NCI-H1048 (cell line): ENCODE data around the gene USP30.
"Not testable (repeated sequence)": the region's sequence is repeated elsewhere in the genome, so short reads cannot be mapped to it uniquely, and the experiment has no call there.

Source experiments
- DNase-seq: peaks from one replicate; lab custom pipeline; 2025; lab: John Stamatoyannopoulos, UW

The USP30 gene, protein sequence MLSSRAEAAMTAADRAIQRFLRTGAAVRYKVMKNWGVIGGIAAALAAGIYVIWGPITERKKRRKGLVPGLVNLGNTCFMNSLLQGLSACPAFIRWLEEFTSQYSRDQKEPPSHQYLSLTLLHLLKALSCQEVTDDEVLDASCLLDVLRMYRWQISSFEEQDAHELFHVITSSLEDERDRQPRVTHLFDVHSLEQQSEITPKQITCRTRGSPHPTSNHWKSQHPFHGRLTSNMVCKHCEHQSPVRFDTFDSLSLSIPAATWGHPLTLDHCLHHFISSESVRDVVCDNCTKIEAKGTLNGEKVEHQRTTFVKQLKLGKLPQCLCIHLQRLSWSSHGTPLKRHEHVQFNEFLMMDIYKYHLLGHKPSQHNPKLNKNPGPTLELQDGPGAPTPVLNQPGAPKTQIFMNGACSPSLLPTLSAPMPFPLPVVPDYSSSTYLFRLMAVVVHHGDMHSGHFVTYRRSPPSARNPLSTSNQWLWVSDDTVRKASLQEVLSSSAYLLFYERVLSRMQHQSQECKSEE

DNA sequence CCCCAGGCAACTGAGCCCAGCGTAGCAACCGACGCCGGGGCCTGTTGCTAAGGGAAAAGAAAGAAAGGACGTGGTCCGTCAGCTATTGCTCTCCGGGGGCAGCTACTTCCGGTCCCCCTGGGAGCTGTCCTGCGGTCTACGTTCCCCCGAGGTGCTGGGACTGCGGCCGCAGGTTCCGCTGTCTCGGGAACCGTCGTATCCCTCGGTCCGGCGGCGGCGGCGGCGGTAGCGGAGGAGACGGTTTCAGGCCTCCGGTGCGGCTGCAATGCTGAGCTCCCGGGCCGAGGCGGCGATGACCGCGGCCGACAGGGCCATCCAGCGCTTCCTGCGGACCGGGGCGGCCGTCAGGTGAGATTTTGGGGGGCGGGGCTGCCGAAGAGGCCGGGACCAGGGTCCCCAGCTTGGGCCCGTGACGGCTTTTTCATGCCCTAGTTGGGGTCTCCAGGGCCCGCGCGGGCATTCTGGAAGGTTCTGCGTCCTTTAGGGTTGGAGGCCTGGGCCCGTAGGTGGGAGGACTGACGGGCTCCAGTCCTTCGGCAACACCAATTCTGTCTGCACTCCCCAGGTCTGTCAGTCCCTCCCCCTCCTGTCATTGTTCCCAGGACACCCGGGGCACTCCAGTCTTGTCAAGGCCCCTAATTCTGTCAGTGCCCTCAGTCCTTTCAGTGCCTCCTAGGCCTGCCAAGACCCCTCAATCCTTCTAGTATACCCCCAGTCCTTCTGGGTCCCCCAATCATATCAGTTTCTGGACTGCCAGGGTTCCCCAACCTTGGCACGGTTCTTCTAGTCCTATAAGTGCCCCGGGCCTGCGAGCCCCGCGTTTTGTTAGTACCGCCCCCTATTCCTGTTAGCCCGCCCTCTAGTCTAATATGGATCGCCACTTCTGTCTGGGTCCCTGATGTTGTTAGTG is at the start of gene USP30:
Gene USP30 (plus strand): TSS at position 163 of the 910 bp plus-strand sequence. CDS start 103 bp downstream, at position 266.
- DNase-seq, result peak; percentile 79

DNA sequence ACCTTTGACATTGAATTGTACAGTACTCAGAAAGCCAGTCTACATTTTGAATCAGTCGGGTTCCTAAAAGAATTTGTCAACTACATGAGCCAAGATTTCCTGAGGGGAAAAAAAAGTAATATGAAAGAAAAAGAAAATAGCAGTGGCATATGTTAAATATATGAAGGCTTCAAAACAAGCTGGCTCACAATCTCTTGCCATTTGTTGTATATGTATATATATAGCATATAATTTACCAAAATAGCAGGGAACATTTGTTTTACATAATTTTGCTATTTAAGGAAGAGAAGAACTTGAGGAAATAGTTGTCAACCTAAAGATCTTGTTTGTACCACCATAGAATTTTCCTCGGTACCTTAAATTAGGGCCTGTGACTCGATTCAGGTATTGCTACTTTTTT is 48.4 kb upstream of the USP30 start:
- DNase-seq, result no peak

DNA sequence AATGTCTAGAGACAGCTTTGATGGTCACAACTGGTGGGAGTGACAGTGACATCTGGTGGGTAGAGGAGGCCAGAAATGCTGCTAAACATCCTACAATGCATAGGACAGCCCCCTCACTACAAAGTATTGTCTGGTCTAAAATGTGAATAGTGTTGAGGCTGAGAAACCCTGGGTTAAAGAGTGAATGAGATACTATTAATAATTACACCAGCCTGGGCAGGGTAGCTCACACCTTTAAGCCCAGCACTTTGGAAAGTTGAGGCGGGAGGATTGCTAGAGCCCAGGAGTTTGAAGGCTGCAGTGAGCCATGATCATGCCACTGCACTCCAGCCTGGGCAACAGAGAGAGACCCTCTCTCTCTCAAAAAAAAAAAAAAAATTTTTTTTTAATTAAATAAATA is 42.6 kb upstream of the USP30 start:
- DNase-seq, result no peak

DNA sequence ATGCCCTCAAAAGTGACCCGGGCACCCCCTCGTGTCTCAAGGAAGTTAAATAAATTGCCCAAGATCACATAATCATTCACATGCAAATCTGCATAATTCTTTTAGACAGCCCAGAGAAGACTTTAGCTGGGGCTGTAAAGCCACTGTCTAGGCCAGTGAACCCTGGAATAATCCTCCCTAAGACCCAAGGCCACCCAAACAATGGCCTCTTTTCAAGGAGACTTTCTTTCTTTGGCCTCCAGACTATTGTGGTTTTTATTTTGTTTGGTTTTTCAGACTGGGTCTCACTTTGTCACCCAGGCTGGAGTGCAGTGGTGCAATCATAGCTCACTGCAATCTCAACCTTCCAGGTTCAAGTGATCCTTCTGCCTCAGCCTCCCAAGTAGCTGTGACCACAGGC is 42.1 kb upstream of the USP30 start:
- no peak for DNase-seq

DNA sequence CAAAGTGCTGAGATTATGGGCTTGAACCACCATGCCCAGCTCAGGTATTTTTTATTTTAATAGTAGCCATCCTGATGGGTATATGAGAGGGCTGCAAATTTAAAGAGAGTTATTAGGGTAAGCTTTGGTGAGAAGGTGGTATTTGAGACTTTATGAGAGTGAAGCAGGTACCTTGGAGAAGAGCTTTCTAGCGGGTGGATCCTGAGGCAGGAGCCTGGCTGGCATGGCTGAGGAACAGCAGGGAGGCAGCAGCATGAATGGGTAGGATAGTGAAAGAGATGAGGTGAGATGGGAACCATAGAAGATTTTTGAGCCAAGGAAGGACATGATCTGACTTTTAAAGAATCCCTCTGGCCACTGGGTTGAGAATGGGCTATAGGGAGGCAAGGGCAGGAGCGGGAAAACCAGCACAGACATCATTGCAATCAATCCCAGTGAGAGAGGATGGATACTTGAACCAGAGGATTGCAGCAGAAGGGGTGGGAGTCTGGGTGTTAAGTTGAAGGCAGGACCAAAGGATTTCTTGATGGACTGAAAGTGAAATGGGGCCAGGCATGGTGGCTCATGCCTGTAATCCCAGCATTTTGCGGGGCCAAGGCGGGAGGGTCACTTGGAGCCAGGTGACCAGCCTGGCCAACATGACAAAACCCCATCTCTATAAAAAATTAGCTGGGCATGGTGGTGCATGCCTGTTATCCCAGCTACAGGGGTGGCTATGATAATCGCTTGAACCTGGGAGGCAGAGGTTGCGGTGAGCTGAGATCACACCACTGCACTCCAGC is 37.2 kb upstream of the USP30 start:
- no peak for DNase-seq

DNA sequence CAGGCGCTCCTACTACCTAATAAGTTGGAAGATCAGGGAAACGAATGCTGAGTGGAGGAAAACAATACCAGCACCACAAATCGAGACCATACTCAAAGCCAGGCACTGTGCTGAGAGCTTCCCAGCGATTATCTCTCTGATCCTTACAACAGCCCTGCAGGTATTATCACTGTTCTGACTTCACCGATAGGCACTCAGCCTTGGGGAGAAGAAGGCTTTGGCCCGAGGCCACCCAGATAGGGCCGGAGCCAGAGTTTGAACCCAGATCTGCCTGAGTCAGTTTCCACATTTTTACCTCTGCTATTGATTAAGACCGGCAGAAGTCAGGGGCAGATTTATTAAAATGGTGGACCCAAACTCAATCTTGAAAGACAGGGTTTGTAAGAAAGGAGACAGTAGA is 36.4 kb upstream of the USP30 start:
- no peak for DNase-seq

DNA sequence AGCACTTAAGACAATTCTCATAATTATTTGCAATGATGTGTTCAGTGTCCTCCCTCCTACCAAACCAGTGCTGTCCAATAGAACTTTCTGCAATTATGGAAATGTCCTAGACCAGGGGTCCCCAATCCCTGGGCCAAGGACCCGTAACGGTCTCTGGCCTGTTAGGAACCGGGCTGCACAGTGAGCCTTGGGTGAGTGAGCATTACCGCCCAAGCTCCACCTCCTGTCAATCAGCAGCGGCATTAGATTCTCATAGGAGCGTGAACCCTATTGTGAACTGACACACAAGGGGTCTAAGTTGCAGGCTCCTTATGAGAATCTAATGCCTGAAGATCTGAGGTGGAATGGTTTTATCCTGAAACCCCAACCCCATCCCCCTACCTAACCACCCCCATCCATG is 35.4 kb upstream of the USP30 start:
- no peak for DNase-seq

DNA sequence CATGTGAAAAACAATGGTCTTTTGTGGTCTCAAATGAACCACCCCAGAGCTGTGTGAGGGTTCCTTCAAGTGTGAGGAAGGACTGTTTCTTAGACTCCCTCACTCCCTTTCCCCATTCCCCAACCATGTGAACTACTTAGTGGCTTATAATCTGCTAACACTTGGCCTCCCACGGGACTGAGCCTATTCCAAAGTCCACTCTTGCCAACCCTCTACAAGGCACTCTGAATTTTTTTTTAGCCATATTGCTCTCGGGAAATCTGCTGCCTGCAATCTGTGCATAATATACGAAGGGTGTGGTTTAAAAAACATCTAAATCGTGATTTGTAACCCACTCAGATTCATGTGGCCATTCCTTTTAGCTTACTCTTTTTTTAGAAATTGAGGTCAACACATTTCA is 34.1 kb upstream of the USP30 start:
- DNase-seq, result no peak

DNA sequence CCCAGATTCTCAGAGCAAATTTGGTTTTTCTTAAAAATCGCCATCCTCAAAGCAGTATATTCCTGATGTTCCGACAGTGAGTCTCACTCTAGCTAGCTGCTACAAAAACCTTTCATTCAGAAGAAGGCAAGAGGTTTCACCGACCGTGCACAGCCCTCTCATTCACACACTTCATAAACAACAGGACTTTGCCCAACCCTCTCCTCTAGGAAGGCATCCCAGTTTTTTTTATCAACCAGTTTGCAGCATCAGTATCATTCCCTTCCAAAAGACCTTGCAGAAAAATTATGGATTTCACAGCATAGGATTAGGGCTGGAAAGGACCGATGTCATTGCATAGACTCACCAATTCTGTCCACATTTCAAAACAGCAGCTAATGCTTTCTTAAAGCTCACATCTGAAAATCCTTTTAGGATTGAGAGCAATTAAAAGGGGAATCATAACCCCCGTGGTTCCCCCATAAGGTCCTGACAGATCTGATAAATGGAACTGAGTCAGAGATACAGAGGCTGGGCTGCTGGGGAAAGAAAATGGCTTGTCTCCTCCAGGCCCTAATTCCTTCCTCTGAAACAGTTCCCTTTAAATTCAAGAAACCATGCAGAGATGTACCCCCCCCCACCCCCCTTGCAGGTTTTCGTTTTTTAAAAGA is 32.1 kb upstream of the USP30 start:
- DNase-seq, result no peak

DNA sequence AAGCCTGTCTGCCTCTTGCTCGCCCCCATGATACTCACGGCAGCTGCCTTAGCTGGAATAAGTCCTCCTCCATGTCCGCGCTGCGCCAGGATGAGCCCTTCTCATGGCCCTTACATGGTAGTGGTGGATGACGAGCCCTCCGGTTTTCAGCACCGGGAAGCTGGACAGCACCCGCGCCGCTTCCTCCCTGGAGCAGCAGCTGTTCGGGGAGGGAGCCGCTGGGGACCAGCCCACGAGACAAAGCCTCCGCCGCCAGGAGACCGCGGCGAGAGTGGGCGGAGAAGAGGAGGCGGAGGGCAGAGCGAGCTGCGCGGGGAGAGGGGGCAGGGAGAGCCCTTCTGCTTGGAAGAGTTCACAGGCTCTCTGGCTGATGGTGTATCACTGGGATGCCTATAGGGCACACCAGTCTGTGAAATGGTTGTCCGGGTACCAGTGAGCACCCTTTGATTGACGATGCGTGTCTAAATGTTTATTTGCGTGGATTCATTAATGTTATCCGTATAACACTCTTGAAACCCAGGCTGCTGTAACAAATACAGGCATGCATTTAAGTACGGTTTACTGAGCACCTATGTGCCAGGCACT is 31.5 kb upstream of the USP30 start, which contains the start of gene SVOP:
Gene SVOP (minus strand): TSS at position 273 of the 585 bp plus-strand sequence. CDS start 200 bp downstream, at position 73.
- DNase-seq, result peak; percentile 26

DNA sequence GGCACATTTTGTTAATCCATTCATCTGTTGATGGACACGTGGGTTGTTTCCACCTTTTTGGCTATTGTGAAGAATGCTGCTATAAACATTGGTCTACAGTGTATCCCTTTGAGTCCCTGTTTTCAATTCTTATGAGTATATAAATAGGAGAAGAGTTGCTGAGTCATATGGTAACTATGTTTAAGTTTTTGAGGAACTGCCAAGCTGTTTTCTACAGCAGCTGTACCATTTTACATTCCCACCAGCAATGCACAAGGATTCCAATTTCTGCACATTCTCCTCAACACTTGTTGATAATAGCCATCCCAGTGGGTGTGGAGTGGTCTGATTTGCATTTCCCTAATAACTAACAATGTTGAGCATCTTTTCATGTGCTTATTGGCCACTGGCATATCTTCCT is 24.6 kb upstream of the USP30 start:
- no peak for DNase-seq

DNA sequence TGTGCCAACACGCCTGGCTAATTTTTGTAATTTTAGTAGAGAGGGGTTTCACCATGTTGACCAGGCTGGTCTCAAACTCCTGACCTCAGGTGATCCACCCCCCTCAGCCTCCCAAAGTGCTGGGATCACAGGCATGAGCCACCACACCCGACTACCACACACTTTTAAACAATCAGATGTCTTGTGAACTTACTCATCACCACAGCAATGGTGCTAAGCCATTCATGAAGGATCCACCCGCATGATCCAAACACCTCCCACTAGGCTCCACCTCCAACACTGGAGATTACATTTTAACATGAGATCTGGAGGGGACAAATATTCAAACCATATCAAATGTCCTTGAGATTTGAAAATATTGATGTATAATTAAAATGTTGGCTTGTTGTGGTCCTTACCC is 23.8 kb upstream of the USP30 start:
- DNase-seq, result not testable (repeated sequence)

DNA sequence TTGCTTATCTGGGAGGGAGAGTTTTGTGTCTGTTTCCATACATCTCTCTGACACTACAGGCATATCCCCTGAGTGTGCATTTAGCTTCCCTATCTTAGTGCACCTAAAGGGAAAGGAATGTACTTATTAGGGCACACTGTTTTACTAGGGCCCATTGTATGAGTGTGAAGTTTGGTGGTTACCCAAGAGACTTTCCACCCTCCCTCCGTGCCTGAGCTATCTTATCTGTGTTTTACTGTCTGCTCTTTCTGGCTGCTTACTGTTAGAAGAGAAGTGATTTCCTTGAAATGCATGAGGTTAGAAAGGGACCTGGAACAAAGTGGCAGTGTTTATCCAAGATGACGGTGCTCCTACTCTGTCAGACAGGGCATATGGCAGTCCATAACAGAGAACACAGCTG is 23.0 kb upstream of the USP30 start:
- no peak for DNase-seq

DNA sequence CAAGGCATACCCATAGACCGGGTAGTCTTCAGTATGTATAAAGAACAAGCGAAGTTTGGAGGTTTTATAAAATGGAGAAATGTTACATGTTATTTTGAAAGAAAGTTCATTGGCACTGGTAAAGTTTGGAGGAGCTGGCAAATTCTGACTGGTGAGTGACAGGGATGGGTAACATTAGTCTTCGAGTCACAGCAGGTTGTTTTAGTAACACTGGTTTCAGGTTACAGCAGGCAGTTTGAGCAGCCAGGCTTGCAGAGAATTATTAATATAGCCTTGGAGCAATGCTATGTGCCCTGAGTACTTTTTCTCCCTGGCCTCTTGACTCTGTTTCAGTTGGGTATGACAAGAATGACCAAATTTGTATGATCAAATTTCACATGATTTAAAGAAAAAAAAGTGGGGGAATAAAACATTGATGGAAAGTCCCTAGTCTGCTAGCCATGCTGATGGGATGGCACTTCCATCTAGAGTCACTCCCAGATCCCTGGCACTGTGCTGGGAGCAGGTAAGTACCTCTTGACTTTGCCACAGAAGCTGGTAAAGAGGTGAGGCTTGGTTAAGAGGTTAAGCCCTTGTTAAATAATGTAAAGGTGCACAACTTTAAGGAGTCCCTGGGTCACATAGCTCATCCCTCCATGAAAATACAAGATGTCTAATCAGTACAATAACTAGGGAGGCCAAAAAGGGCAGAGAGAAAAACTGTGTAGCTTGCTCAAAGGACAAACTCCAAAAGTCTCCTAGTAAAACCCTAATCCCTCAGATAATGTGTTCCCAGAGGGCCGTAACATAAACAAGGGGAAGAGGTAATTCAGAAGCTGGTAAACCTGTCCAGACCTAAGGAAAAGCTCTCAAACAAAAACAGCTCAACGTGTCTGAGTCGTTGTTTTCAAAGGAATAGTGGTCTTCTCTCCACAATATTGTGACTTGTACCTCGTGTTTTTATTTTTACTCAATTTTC is 18.9 kb upstream of the USP30 start:
- DNase-seq, result no peak

DNA sequence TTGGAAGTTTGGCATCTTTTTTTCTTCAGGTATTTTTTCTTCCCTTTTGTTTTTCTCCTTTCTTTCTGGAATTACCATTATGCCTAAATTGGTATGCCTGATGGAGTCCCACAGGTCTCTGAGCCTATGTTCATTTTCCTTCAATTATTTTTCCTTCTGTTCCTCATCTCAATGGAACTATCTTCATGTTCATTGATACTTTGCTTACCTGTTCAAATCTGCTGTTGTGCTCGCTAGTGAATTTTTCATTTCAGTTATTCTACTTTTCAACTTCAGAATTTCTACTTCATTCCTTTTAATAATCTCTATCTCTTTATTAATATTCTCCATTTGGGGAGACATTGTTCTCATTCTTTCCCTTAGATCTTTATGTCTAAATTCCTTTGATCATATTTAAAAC is 15.4 kb upstream of the USP30 start:
- no peak for DNase-seq

DNA sequence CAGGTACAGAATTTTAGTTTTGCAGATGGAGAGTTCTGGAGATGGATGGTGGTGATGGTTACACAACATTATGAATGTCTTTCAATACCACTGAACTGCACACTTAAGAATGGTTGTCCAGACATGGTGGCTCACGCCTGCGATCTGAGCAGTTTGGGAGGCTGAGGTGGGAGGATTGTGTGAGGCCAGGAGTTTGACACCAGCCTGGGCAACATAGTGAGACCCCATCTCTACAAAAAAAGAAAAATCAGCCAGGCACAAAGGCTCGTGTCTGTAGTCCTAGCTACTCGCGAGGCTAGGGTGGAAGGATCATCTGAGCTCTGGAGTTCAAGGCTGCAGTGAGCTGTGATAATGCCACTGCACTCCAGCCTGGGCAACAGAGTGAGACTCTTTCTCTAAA is 8.1 kb upstream of the USP30 start:
- DNase-seq, result no peak

DNA sequence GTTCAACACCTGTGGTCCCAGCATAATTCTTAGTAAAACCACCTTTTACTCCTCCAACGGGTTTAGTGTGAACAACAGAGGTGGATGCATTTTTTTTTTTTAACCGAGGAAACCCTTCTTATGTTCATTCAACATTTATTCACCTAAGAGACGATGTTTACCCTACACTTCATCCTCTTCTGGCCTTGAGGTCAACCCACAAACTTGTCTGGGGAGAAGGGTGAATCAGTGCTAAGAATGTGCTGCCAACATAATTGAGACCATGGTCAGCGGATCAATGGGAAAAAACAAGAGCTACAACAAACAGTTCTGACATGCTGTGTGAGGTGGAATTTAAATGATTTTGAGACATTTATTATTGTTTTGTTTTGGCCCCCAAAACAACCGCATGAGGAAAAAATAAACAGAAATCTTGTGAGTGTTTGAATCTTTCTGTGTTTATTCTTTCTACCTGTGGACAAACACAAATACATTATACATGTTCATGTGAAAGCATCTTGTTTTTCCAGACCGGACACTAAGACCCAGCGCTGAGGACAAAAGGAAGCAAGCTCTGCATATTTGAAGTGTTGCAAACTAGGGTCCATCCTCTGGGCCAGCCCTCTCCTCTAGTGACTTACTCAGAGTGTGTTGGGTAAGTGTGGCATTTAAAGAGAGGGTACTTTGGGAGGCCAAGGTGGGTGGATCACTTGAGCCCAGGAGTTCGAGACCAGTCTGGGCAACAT is 5.1 kb upstream of the USP30 start:
- no peak for DNase-seq

DNA sequence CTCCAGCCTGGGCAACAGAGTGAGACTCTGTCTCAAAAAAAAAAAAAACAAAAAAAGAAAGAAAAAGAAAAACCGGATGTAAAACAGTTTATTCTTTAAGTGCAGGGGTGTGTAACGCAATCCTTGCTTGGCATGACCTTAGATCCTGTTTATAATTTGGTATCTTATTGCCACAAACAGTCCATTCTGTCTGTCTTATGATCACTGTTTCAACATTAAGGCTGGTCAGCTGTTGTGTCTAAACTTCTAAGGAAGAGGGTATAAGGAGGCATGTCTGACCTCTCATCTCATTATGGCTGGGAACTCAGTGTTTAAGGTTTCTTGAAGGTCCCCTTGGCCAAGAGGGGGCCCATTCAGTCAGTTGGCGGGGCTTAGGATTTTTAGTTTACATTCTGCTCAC is 3.7 kb upstream of the USP30 start:
- not testable (repeated sequence) for DNase-seq

DNA sequence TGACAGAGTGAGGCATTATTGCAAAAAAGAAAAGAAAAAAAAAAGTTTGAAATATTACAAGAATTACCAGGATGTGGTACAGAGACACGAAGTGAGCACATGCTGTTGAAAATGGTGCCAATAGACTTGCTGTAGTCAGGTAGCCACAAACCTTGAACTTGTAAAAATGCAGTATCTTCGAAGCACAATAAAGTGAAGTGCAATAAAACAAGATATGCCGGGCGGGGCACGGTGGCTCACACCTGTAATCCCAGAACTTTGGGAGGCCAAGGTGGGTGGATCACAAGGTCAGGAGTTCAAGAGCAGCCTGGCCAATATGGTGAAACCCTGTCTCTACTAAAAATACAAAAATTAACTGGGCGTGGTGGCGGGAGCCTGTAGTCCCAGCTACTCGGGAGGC is 2.6 kb upstream of the USP30 start:
- DNase-seq, result not testable (repeated sequence)
